T-helper 2 cell treated with Interferon-gamma antibody and Interleukin-4, amounts not matched to agents 5 μg/mL and 100 μg/mL, for 36 hours (primary cell): ENCODE data around the gene PLPPR3.
"Not testable (repeated sequence)": the region's sequence is repeated elsewhere in the genome, so short reads cannot be mapped to it uniquely, and the experiment has no call there.

Experiments
- DNase-seq: peaks from one replicate; pipeline ENCODE4 v3.0.0; 2021; ENCODE audit warnings: low spot score
- H3K27ac Mint-ChIP-seq: one replicate; pipeline ENCODE4 v1.8.0; 2021; ENCODE audit warnings: mild to moderate bottlenecking, mixed read lengths
- H3K27me3 Mint-ChIP-seq: one replicate; pipeline ENCODE4 v1.8.0; 2021; ENCODE audit warnings: low read depth, mixed read lengths
- H3K36me3 Mint-ChIP-seq: one replicate; pipeline ENCODE4 v1.8.0; 2021; ENCODE audit warnings: low read depth, mixed read lengths
- H3K4me1 Mint-ChIP-seq: one replicate; pipeline ENCODE4 v1.8.0; 2021; ENCODE audit warnings: low read depth, mixed read lengths
- H3K4me3 Mint-ChIP-seq: one replicate; pipeline ENCODE4 v1.8.0; 2022; ENCODE audit warnings: mild to moderate bottlenecking, moderate library complexity, mixed read lengths
- H3K9me3 Mint-ChIP-seq: one replicate; pipeline ENCODE4 v1.8.0; 2021; ENCODE audit warnings: mixed read lengths

Gene PLPPR3

GRCh38 chr19:858868-859843 is 37.4 kb upstream of the PLPPR3 start, which contains the start of gene CFD:
TSS of gene CFD (plus strand) at chr19:859664. CDS start at chr19:859690, 26 bp downstream.
- no peak for DNase-seq
- peaks cover 12% of the 10 kb centered on the region for H3K27me3 Mint-ChIP-seq
- H3K4me1 Mint-ChIP-seq, result peaks cover 11% of the 10 kb centered on the region
- H3K36me3 Mint-ChIP-seq, result no peaks in the 10 kb centered on the region
- H3K4me3 Mint-ChIP-seq, result no peak within 1 kb of the TSS
- H3K27ac Mint-ChIP-seq, result no peak within 1 kb of the TSS
- H3K9me3 Mint-ChIP-seq, result no peaks in the 10 kb centered on the region

- peaks cover 7% of the 10 kb centered on the region for H3K4me1 Mint-ChIP-seq
- no peak for DNase-seq
- H3K9me3 Mint-ChIP-seq, result no peaks in the 10 kb centered on the region
- H3K27me3 Mint-ChIP-seq, result peaks cover 15% of the 10 kb centered on the region
- H3K36me3 Mint-ChIP-seq, result no peaks in the 10 kb centered on the region
- no peak overlapping the region for H3K27ac Mint-ChIP-seq
- H3K4me3 Mint-ChIP-seq, result no peak overlapping the region
These were observed 36.5 kb upstream of the PLPPR3 start for GRCh38 chr19:858284-858683.

GRCh38 chr19:855566-856120 is 33.9 kb upstream of the PLPPR3 start:
- peaks cover 2% of the 10 kb centered on the region for H3K4me1 Mint-ChIP-seq
- H3K36me3 Mint-ChIP-seq, result no peaks in the 10 kb centered on the region
- no peak for DNase-seq
- H3K27me3 Mint-ChIP-seq, result peaks cover 15% of the 10 kb centered on the region
- H3K9me3 Mint-ChIP-seq, result no peaks in the 10 kb centered on the region
- no peak overlapping the region for H3K27ac Mint-ChIP-seq
- no peak overlapping the region for H3K4me3 Mint-ChIP-seq

DNA sequence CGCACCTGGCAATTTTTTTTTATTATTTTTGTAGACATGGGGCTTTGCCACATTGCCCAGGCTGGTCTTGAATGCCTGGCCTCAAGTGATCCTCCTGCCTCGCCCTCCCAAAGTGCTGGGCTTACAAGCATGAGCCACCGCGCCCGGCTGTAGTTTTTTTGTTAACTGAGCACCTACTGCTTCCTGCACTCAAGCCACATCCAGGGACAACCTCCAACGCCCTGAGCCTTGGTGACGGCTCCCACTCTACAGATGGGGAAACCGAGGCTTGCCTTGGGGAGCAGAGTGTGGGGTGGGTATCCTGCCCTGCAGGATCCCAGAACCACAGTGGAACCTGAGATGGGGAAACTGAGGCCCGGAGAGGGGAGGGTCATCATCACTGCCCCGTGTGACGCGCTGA is 33.4 kb upstream of the PLPPR3 start:
- Mint-ChIP-seq H3K4me1 (peaks cover 2% of the 10 kb centered on the region), H3K9me3 (no peaks in the 10 kb centered on the region), H3K4me3 (no peak overlapping the region), H3K36me3 (no peaks in the 10 kb centered on the region), H3K27me3 (peaks cover 15% of the 10 kb centered on the region), H3K27ac (no peak overlapping the region)
- no peak for DNase-seq

- Mint-ChIP-seq H3K27ac (no peak overlapping the region), H3K9me3 (no peaks in the 10 kb centered on the region), H3K36me3 (no peaks in the 10 kb centered on the region), H3K27me3 (peaks cover 9% of the 10 kb centered on the region), H3K4me3 (no peak overlapping the region), H3K4me1 (peaks cover 2% of the 10 kb centered on the region)
- DNase-seq, result no peak
These were observed 32.8 kb upstream of the PLPPR3 start for GRCh38 chr19:854549-854948.

GRCh38 chr19:853614-854220 is 32.0 kb upstream of the PLPPR3 start:
- H3K4me1 Mint-ChIP-seq, H3K4me3 Mint-ChIP-seq, DNase-seq, H3K9me3 Mint-ChIP-seq, H3K27me3 Mint-ChIP-seq, H3K36me3 Mint-ChIP-seq, H3K27ac Mint-ChIP-seq: not testable (repeated sequence)

DNA sequence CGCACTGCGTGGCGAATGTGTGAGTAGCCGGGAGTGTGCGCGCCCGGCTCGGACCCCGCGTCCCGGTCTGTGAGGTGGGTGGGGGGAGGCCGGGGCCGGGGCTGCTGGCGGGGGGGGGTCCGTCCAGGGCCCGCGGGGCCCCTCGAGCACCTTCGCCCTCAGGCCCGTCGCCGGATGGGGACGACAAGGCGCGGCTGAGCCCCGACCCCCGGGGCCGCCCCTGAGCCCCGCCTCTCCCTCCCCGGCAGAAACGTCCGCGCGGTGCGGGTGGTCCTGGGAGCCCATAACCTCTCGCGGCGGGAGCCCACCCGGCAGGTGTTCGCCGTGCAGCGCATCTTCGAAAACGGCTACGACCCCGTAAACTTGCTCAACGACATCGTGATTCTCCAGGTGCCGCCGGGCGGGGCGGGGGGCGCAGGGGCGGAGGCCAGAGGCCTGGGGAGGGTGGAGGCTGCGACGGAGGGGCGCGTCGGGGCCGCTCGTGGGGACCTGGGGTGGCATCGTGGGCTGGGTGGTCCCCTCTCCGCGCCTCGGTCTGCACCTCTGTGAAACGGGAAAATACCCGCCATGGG is 31.3 kb upstream of the PLPPR3 start:
- H3K4me1 Mint-ChIP-seq, result peaks cover 2% of the 10 kb centered on the region
- DNase-seq, result no peak
- H3K4me3 Mint-ChIP-seq, result no peak overlapping the region
- peaks cover 5% of the 10 kb centered on the region for H3K27me3 Mint-ChIP-seq
- no peak overlapping the region for H3K27ac Mint-ChIP-seq
- H3K36me3 Mint-ChIP-seq, result no peaks in the 10 kb centered on the region
- no peaks in the 10 kb centered on the region for H3K9me3 Mint-ChIP-seq

GRCh38 chr19:852136-853013 is 30.6 kb upstream of the PLPPR3 start, which contains the start of gene ELANE:
TSS of gene ELANE (plus strand) at chr19:852303. CDS start at chr19:852329, 26 bp downstream.
- no peaks in the 10 kb centered on the region for H3K36me3 Mint-ChIP-seq
- DNase-seq, result no peak
- H3K27ac Mint-ChIP-seq, result no peak within 1 kb of the TSS
- no peaks in the 10 kb centered on the region for H3K9me3 Mint-ChIP-seq
- no peaks in the 10 kb centered on the region for H3K4me1 Mint-ChIP-seq
- H3K27me3 Mint-ChIP-seq, result peaks cover 3% of the 10 kb centered on the region
- no peak within 1 kb of the TSS for H3K4me3 Mint-ChIP-seq

GRCh38 chr19:850979-851335 is 29.2 kb upstream of the PLPPR3 start:
- DNase-seq, result no peak
- peaks cover 5% of the 10 kb centered on the region for H3K27me3 Mint-ChIP-seq

GRCh38 chr19:850221-850978 is 28.6 kb upstream of the PLPPR3 start:
- H3K27ac Mint-ChIP-seq, result no peak overlapping the region
- DNase-seq, result no peak
- H3K9me3 Mint-ChIP-seq, result no peaks in the 10 kb centered on the region
- peaks cover 9% of the 10 kb centered on the region for H3K27me3 Mint-ChIP-seq
- H3K36me3 Mint-ChIP-seq, result no peaks in the 10 kb centered on the region
- H3K4me1 Mint-ChIP-seq, result no peaks in the 10 kb centered on the region
- no peak overlapping the region for H3K4me3 Mint-ChIP-seq

More at GRCh38 chr19:850979-851335, 29.2 kb upstream of the PLPPR3 start:
- H3K4me1 Mint-ChIP-seq, result no peaks in the 10 kb centered on the region
- no peak overlapping the region for H3K27ac Mint-ChIP-seq
- no peaks in the 10 kb centered on the region for H3K9me3 Mint-ChIP-seq
- no peak overlapping the region for H3K4me3 Mint-ChIP-seq
- no peaks in the 10 kb centered on the region for H3K36me3 Mint-ChIP-seq

GRCh38 chr19:849195-849594 is 27.4 kb upstream of the PLPPR3 start:
- H3K27me3 Mint-ChIP-seq, result peaks cover 12% of the 10 kb centered on the region
- H3K9me3 Mint-ChIP-seq, DNase-seq, H3K4me1 Mint-ChIP-seq, H3K27ac Mint-ChIP-seq, H3K4me3 Mint-ChIP-seq, H3K36me3 Mint-ChIP-seq: not testable (repeated sequence)

- Mint-ChIP-seq H3K27me3 (peaks cover 9% of the 10 kb centered on the region), H3K36me3 (no peaks in the 10 kb centered on the region), H3K27ac (no peak overlapping the region), H3K4me3 (no peak overlapping the region), H3K4me1 (no peaks in the 10 kb centered on the region), H3K9me3 (no peaks in the 10 kb centered on the region)
- DNase-seq, result no peak
These were observed 26.7 kb upstream of the PLPPR3 start for GRCh38 chr19:848386-848921.
